ENCODE measurements around the gene KIR2DL4.
"Not testable (repeated sequence)": the region's sequence is repeated elsewhere in the genome, so short reads cannot be mapped to it uniquely, and the experiment has no call there.

DNA sequence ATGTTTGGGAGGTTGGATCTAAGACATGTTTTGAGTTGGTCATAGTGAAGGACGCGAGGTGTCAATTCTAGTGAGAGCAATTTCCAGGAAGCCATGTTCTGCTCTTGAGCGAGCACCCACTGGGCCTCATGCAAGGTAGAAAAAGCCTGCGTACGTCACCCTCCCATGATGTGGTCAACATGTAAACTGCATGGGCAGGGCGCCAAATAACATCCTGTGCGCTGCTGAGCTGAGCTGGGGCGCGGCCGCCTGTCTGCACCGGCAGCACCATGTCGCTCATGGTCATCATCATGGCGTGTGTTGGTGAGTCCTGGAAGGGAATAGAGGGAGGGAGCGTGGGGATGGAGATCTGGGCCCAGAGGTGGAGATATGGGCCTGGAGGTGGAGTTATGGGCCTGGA, 29.1 kb downstream of the KIR2DL4 start, which contains the start of gene KIR2DS4:
- TF ChIP-seq, protein P1, sequence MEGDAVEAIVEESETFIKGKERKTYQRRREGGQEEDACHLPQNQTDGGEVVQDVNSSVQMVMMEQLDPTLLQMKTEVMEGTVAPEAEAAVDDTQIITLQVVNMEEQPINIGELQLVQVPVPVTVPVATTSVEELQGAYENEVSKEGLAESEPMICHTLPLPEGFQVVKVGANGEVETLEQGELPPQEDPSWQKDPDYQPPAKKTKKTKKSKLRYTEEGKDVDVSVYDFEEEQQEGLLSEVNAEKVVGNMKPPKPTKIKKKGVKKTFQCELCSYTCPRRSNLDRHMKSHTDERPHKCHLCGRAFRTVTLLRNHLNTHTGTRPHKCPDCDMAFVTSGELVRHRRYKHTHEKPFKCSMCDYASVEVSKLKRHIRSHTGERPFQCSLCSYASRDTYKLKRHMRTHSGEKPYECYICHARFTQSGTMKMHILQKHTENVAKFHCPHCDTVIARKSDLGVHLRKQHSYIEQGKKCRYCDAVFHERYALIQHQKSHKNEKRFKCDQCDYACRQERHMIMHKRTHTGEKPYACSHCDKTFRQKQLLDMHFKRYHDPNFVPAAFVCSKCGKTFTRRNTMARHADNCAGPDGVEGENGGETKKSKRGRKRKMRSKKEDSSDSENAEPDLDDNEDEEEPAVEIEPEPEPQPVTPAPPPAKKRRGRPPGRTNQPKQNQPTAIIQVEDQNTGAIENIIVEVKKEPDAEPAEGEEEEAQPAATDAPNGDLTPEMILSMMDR (IDR thresholded peaks at IDR 0.05; ENCODE audit: poor library complexity), result not testable (repeated sequence)
- TF ChIP-seq EZH2 (IDR thresholded peaks at IDR 0.05; ENCODE audit: borderline replicate concordance); EZH2phosphoT487 (IDR thresholded peaks at IDR 0.05; ENCODE audit: low read depth, severe bottlenecking, unreplicated experiment): not testable (repeated sequence)
